Raji (cell line): ENCODE measurements around the gene NKG7.

Experiments used
- POLR2A ChIP-seq: IDR thresholded peaks from 2 replicates; pipeline ENCODE4 v1.6.1; 2011; ENCODE audit warnings: low read depth, low read length, control low read depth; ENCODE audit not compliant: insufficient read depth

The NKG7 gene

GRCh38 chr19:51351266-51351990 lies 21.0 kb downstream of the NKG7 start:
- no peak for TF ChIP-seq POLR2A

DNA sequence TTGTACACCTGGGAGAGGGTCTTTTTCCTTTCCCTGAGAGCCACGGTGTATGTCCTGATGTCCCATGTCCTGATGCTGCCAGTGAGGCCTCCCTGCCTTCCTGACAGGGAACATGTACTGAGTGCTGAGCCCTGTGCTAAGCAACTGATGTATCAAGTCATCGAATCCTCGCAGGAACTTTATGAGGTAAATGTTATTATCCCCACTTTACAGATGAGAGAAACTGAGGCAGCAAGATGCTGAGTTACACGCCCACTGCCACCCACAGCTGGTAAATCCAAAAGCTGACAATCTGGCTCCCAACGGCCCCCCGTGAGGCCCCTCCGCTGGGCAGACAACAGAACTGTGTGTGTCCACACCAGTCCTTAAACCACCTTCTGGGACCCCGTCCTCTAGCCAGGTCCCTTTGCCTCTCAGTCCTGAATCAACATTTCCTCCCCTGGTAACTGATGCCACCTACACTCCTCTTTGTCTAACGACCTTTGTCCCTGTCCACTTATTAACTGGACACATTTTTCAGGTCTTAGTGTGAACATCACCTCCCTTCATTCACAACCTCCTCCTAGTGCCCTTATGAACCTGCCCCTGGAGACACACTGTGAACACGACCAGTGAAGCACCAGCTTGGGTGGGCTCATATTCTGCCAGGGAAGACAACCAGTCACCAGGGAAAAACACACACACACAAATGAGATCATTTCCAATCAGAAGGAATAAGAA lies 25.1 kb downstream of the NKG7 start:
- TF ChIP-seq POLR2A = no peak

DNA sequence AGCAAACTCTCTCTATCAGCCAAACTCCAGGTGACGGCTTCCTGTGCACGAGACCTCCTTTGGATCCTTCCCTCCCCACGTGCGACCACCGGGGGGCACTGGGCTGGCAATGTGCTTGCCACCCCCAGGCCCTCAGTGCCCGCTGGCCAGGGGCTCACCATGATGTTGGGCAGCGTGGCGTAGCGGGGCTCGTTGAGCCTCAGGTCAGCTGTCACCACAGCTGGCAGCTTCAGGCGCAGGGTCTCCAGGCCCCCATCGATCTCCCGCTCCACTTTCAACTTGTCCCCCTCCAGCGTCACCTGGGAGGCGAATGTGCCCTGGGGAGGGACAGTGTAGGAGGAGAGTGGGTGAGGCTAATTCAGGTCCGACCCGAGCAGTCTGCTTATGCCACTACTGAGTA lies 25.7 kb downstream of the NKG7 start:
- no peak for TF ChIP-seq POLR2A

DNA sequence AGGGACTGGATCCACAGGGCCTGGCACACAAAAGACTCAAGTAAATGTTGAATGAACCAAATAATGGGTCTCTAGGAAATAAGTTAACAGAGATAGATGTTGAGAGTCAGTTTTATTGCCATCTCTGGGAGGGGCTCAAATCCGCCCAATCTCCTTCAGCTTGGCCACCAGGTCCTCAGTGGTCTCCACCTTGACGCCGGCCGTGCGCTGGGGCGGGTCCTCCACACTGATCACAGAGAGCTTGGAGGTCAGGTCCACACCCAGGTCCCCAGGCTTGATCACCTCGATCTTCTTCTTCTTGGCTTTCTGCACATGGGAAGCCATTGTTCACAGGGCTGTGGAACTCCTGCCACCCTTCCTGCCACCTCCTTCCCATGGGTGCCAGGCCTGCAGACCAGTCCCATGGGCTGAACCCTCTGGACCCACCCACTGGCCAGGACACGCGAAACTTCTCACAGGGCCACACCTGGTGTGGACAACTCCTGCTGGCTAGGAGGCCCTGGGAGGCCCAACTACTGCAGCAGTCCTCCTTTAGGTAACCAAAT lies 27.3 kb downstream of the NKG7 start:
- no peak for TF ChIP-seq POLR2A

- TF ChIP-seq POLR2A = no peak
These were observed 29.6 kb downstream of the NKG7 start for GRCh38 chr19:51342631-51343569.

DNA sequence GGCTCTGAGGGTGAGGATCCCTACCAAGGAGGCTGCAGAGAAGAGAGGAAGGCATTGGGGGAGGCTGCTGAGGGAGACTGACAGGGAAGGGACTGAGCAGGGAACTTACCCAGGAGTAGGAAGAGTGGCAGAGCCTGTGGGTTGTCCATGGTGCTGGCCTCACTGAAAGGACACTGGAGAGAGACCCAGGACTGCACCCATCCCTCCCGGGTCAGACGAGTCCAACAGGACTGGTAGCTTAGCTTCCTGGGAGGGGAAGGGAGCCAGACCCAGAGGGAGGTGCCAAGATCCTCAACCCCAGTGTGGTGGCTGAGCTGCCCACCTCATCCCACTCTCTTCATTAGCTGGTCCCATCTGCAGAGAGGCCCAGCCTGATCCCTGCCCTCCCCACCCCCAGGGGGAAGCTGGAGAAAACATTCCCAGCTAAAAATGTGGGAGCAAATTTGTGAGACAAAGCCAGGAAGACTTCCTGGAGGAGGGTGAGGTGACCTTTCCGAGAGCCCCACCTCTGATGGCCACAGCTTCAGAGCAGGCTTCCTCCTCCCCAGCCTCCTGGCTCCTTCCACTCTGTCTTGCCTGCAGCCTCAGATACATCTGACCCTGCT lies 30.4 kb downstream of the NKG7 start, which contains the start of gene VSIG10L:
Gene VSIG10L (minus strand): TSS at position 164 of the 605 bp plus-strand sequence. CDS start 15 bp downstream, at position 149.
- TF ChIP-seq POLR2A = no peak

DNA sequence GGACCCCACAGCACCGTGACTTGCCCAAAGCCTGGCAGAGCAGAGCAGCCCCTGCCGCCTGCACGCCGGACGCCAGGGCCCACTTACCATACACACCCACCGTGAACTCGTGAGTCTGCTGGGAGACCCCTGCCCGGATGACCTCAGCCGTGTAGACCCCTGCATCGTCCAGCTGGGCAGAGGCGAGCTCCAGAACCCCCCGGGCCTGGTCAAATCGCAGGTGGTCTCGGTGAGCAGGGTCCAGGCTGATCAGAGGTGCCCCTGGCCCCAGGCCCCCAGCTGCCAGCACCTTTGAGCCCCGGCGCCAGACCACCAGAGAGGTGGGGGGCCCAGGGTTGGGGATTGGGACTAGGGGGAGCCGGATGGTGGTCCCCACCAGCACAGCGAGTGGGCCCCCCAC lies 31.4 kb downstream of the NKG7 start:
- no peak for TF ChIP-seq POLR2A

DNA sequence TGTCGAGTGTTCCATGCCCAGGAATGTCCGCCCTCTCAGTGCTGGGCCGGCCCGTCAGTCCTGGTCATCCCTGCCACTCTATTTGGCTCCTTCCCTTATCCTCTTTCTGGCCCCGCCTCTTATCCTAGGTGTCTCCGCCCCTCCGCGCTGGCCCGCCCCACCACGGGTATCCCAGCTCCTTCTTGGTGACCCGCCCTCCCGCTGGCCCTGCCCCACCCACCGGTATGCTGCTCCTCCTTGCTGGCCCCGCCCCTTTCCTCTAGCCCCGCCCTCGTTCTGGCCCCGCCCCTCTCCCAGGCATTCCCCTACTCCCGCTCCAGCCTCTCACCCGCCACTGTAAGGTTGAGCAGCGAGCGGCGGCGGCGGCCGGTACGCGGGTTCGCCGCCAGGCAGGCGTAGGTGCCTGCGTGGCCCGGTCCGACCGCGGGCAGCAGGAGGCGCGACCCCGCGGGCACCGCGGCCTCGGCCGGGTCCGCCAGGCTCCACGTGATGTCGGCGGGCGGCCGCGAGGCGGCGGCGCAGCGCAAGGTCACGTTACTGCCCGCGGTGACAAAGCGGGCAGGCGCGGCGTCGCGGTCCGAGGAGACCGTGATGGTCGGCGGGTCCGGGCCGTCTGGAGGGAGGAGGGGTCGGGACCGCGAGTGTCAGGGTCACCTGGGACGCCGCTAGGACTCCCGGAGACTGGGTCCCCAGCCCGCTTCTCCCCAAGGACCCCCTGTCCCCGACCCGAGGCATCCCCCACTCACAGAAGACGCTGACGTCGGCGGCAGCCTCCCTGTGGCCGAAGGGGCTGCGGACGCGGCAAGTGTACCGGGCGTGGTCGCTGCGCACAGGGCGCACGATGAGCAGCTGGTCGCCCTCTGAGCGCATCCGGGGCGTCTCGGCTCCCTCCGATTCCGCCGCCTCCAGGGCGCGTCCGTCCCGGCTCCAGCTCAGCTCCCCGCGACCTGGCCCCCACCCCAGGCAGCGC lies 32.5 kb downstream of the NKG7 start:
- TF ChIP-seq POLR2A = no peak

DNA sequence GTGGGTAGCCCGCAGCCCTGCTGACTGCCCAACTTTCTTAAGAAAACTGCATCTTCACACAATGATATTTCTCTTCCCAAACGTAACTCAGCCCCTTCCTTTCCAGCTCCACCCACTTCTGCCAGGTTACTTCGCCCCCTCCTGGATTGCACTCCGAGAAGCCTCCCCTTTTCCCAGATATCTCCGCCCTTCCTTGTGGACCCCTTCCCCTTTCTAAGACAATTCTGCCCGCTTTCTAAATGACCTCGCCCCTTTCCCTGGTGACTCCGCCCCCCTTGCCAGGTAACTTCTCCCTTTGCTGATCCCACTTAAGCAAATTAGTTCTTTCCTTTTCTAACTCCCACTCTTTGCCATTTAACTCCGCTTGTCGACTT lies 33.2 kb downstream of the NKG7 start:
- TF ChIP-seq POLR2A = no peak

GRCh38 chr19:51338563-51339312 lies 33.7 kb downstream of the NKG7 start:
- no peak for TF ChIP-seq POLR2A

DNA sequence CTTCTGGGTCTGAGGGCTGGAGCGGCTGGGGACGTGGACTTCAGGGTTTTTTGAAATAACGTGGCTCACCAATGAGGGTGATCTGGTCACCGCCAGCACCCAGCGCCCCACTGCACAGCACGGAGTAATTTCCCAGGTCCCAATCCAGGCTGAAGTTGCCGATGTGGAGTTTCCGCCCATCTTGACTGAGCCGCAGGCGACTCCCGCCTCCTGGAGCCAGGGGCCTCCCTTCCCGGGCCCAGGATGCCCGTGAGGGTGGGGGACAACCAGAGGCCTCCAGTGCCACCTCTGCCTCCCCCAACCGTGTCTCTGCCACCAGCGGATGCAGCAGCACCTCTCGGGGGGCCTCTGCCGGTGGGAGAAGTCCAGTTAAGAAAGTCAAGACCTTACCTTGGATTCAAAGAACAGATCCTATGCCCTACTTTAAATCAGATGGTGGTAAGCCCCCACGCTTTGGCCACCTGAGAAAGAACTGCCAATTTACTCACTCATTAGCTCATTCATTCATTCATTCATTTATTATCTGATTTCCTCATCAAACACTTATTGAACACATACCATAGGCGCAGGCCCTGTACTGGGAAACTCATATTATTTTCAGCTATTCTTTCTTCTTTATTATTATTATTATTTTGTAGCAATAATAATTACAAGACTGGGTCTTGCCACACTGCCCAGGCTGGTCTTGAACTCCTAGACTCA lies 34.4 kb downstream of the NKG7 start:
- no peak for TF ChIP-seq POLR2A

DNA sequence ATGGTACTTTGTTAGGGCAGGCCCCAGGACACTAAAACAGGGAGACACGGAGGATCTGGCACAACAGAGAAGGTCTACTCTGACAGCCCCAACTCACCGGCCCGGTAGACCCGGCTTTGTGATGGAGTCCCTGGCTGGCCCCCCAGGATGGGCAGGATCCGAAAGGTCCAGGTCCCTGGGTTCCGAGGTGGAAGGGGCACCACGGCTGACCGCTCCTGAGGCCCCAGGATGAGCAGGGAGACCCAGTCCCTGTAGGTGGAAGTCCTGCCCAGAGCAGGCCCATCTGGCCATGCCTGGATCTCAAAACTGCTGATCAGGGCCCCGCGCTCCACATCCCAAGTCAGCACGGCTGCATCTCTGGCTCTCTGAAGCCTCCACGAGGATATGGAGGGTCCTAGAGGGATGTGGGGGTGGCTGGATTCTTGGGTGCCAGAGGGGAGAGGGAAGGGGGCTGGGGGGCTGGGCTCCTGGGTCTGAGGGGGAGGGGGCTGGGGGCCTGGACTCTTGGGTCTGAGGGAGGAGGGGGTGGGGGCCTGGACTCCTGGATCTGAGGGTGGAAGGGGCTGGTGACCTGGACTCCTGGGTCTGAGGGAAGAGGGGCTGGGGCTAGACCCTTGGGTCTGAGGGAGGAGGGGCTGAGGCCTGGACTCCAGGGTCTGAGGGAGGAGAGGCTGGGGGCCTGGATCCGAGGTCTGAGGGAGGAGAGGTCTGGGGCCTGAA lies 35.2 kb downstream of the NKG7 start:
- TF ChIP-seq POLR2A = no peak
